Thymus (tissue), 11 donors: Measurements from ENCODE around the gene OSBPL10. TPM values are rescaled to one million over a fixed set of nuclear protein-coding genes. Genes with fewer than 3 reads are reported as not detected.

ENCODE experiments used
- DNase-seq, 9 donors: peaks; one replicate each; pipeline ENCODE4 v3.0.0-alpha.2; 2013; ENCODE audit warnings: low spot score in 9 of 9, low read depth in 6 of 9, missing footprints in 1 of 9
- H3K27ac ChIP-seq, 2 donors: one replicate each; pipeline ENCODE4 v1.5.1; 2013; ENCODE audit warnings: control low read depth in 1 of 2, low read depth in 1 of 2, low read length in 1 of 2, mild to moderate bottlenecking in 1 of 2, moderate library complexity in 1 of 2
- H3K27me3 ChIP-seq, 2 donors: one replicate each; pipeline ENCODE4 v1.5.1; 2013; ENCODE audit warnings: low read length in 1 of 2; ENCODE audit not compliant: control insufficient read depth in 2 of 2, insufficient read depth in 1 of 2
- H3K36me3 ChIP-seq, 2 donors: one replicate each; pipeline ENCODE4 v1.5.1; 2013; ENCODE audit warnings: low read length in 1 of 2, mild to moderate bottlenecking in 1 of 2, moderate library complexity in 1 of 2; ENCODE audit not compliant: control insufficient read depth in 2 of 2, insufficient read depth in 2 of 2
- H3K4me1 ChIP-seq, 2 donors: one replicate each; pipeline ENCODE4 v1.5.1; 2013; ENCODE audit warnings: low read length in 2 of 2; ENCODE audit not compliant: control insufficient read depth in 2 of 2, insufficient read depth in 2 of 2
- H3K4me3 ChIP-seq, 2 donors: one replicate each; pipeline ENCODE4 v1.5.1; 2013; ENCODE audit warnings: low read length in 2 of 2, control low read depth in 1 of 2, mild to moderate bottlenecking in 1 of 2
- H3K9me3 ChIP-seq, 2 donors: one replicate each; pipeline ENCODE4 v1.5.1; 2013; ENCODE audit warnings: low read length in 1 of 2, mild to moderate bottlenecking in 1 of 2; ENCODE audit not compliant: control insufficient read depth in 2 of 2, insufficient read depth in 1 of 2
- WGBS: extraction: QIAGEN DNeasy Blood & Tissue Kit; methylation state at CpG from one replicate; pipeline ENCODE4 v1.1.7; 2013; 5-methylcytosine and 5-hydroxymethylcytosine counted together
- polyA plus RNA-seq: library from polyadenylated mRNA; stranded (reverse); fragments of 200-250 nt; gene quantifications from one replicate; pipeline ENCODE4 v1.2.3, GENCODE V29; 2013
- total RNA-seq: library from RNA; stranded (reverse); fragments of 120-200 nt; gene quantifications from one replicate; pipeline ENCODE4 v1.2.4, GENCODE V29; 2013
- donor health status: healthy.

Gene OSBPL10
- total and polyA plus RNA-seq, 2 donors, result 1.4 to 2.1 TPM

DNA sequence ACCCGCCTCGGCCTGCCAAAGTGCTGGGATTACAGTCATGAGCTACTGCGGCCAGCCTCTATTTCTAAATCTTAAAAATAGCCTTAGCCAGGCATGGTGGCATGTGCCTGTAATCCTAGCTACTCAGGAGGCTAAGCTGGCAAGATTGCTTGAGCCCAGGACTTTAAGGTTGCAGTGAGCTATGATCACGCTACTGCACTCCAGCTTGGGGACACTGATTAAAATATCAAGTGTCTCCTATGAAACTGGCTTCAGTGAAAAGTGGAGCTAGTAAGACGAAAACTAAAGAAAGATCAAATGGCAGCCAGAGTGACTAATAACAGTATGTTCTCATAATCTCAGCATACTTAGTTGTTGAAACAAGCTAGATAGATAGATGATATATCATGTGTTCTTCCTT lies 335.8 kb downstream of the OSBPL10 start:
- H3K9me3 ChIP-seq, result peaks cover 2 to 22% of the 10 kb centered on the region in 2 donors
- H3K27ac ChIP-seq, result no peak overlapping the region
- no peaks in the 10 kb centered on the region for H3K4me1 ChIP-seq
- WGBS, result 97% methylated on average over 5 of the region's 5 CpGs
- H3K27me3 ChIP-seq, result no peaks in the 10 kb centered on the region
- peaks cover 16% of the 10 kb centered on the region in 2 donors for H3K36me3 ChIP-seq
- no peak for DNase-seq
- H3K4me3 ChIP-seq, result no peak overlapping the region

DNA sequence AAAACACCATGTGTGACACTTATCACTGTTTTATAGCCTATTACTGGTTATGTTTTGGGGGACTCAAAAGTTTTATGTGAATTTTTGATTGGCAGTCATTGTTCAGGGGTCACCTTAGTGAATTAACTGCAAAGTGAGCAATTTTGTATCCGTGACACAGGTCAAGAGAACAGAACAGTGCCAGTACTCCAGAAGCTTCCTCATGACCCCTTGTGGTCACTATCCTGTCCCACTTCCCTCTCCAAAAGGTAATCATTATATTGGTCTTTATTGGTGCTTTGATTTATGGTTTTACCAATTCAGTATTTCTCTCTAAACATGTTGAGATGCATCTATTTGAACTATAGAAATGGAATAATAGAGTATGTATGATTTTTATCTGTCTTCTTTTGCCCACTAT lies 341.2 kb downstream of the OSBPL10 start:
- no peak for DNase-seq
- 93% methylated on average over 1 of the region's 1 CpG for WGBS
- H3K27ac ChIP-seq, result no peak overlapping the region

DNA sequence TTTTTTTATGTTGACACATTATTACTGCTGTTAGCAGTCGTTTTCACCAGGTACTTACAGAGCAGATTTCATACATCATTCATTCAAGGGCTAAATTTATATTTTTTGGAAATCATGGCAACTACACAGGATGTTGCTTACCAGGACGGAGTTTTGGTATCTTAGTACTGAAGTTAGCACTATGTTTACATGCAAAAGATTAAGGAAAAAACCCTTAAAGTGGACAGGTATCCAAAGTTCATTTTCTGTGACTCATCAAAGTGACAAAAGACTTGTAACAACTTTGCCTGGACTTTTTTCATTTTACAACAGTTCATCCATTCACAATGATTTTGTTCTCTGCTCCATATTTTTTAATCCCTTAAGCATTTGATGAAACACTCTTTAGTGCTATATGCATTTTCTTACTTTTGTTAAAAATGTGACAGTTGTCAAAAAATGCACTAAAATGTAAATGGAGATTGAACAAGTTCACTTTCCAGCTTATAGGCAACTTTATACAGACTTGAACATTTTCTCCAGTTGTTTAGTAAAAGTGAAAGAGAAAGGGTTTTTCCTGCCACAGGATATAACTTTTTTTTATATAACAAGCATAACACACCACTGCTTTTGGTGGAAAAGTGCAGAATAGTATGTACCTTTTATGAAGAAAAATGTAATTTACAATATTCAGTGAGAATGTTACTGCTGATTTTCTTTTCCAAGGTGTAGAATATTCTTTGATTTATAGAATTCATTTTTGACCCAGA lies 344.2 kb downstream of the OSBPL10 start:
- H3K4me1 ChIP-seq, result no peaks in the 10 kb centered on the region
- no peaks in the 10 kb centered on the region for H3K9me3 ChIP-seq
- no peak overlapping the region for H3K4me3 ChIP-seq
- DNase-seq, result peak in 2 of 9 donors; percentile 10 to 38
- H3K27ac ChIP-seq, result peak overlapping the region in 1 of 2 donors; percentile 10
- 46% methylated on average over 2 of the region's 2 CpGs for WGBS
- peaks cover 0 to 22% of the 10 kb centered on the region in 2 donors for H3K36me3 ChIP-seq
- H3K27me3 ChIP-seq, result no peaks in the 10 kb centered on the region

More for the DNA sequence above, 341.2 kb downstream of the OSBPL10 start:
- no peaks in the 10 kb centered on the region for H3K27me3 ChIP-seq
- H3K4me1 ChIP-seq, result no peaks in the 10 kb centered on the region
- peaks cover 0 to 5% of the 10 kb centered on the region in 2 donors for H3K36me3 ChIP-seq
- H3K9me3 ChIP-seq, result no peaks in the 10 kb centered on the region
- no peak overlapping the region for H3K4me3 ChIP-seq

DNA sequence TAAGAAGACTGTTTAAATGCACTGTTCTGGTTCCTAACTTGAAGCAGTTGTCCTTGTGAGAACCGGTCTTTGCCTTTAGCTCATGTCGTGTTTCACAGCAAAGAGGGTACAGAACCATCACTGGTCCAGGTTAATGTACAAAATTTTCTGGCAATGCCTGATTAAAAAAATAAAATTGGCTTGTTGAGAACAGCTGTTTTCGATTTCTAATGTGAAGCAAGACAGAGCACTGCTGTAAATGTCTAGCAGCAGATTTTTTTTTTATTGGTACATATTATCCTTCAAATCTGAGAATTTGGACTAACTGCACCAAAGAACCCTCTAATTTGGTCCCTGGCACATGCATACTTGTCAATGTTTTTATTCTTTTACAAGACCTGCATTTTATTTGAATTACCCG lies 345.0 kb downstream of the OSBPL10 start:
- no peak for DNase-seq
- Histone ChIP-seq H3K9me3 (no peaks in the 10 kb centered on the region), H3K27ac (no peak overlapping the region), H3K27me3 (no peaks in the 10 kb centered on the region), H3K36me3 (peaks cover 0 to 30% of the 10 kb centered on the region in 2 donors), H3K4me3 (no peak overlapping the region), H3K4me1 (no peaks in the 10 kb centered on the region)
- 94% methylated on average over 4 of the region's 4 CpGs for WGBS

DNA sequence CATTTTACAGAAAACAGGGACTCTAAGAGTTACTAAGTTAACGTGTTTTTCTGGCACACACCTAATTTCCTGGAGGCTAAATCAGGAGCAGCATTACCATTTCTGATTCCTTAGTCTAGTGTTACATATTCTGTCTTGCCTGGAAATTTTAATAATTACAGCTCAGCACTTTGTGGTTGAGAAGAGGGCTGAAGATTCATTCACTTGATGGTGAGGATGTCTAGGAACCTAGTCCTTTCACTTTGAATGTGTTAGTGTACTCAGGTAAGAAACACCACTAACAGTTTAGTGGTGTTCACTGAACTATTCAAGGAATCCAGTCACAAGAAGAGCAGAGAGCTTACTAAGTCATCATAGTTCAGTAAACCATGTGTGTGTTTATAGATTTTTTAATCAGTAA lies 345.5 kb downstream of the OSBPL10 start:
- Histone ChIP-seq H3K27me3 (no peaks in the 10 kb centered on the region), H3K27ac (no peak overlapping the region), H3K36me3 (peaks cover 2 to 33% of the 10 kb centered on the region in 2 donors), H3K4me3 (no peak overlapping the region), H3K4me1 (no peaks in the 10 kb centered on the region), H3K9me3 (no peaks in the 10 kb centered on the region)
- 83% methylated on average over 1 of the region's 1 CpG for WGBS
- DNase-seq, result no peak

DNA sequence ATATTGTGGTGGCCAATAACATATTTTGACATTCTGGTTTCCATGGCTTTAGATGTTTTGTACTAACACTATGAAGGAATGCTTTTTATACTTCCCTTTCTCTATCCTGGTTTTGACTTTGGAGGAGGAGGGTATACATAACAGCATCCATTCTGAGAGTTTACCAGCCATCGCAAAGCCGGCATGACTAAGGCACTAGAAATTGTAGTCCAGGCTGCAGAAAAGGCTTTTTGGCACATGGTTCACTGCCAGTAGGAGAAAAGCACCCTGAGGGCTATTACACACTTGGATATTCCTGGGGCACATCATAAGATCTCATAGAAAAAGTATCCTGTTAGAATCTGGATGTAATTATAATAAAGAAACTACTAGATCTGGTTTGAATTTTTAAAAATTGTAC lies 346.6 kb downstream of the OSBPL10 start:
- Histone ChIP-seq H3K27ac (no peak overlapping the region), H3K36me3 (peaks cover 2 to 43% of the 10 kb centered on the region in 2 donors), H3K4me3 (no peak overlapping the region), H3K4me1 (no peaks in the 10 kb centered on the region), H3K9me3 (no peaks in the 10 kb centered on the region), H3K27me3 (no peaks in the 10 kb centered on the region)
- DNase-seq, result no peak
- 97% methylated on average over 2 of the region's 2 CpGs for WGBS

DNA sequence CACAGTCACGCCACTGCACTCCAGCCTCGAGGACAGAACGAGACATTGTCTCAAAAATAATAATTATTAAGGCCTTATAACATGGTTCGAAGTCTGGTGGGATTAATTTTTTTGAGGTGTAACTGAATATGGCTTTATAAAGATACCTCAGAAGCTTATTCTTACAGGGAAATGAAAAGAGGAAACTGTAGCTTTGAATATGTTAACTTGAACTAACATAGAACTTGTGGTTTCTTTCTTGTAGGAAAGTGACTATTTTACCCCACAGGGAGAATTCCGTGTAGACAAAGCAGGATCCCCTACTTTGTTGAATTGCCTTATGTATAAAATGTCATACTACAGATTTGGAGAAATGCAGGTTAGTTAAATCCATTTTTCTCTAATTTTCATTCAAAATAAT lies 352.0 kb downstream of the OSBPL10 start:
- Histone ChIP-seq H3K4me3 (no peak overlapping the region), H3K4me1 (no peaks in the 10 kb centered on the region), H3K36me3 (peaks cover 10 to 70% of the 10 kb centered on the region in 2 donors), H3K9me3 (no peaks in the 10 kb centered on the region), H3K27ac (no peak overlapping the region), H3K27me3 (no peaks in the 10 kb centered on the region)
- DNase-seq, result peak in 1 of 9 donors; percentile 5
- 52% methylated on average over 5 of the region's 5 CpGs for WGBS

DNA sequence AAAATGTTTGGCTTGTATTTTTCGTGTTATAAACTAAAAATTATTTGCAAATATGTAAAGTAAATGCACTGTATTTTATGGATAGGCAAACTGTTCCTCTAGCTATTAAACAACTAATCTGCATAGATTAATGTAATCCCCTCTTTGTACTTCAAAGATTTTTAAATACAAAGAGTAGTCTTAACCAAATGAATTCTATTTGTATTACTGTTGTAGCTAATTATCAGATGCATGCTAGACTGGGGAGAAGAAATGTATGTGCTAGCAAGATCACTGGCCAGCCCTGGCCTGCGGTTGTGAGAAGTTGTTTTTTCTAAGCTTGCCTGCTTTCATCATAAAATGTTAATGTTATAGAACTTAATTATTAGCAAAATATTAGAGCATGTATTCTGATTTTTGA lies 355.7 kb downstream of the OSBPL10 start:
- Histone ChIP-seq H3K27me3 (no peaks in the 10 kb centered on the region), H3K4me1 (no peaks in the 10 kb centered on the region), H3K4me3 (no peak overlapping the region), H3K27ac (no peak overlapping the region), H3K36me3 (peaks cover 11 to 73% of the 10 kb centered on the region in 2 donors), H3K9me3 (no peaks in the 10 kb centered on the region)
- no peak for DNase-seq
- WGBS, result 97% methylated on average over 2 of the region's 2 CpGs

DNA sequence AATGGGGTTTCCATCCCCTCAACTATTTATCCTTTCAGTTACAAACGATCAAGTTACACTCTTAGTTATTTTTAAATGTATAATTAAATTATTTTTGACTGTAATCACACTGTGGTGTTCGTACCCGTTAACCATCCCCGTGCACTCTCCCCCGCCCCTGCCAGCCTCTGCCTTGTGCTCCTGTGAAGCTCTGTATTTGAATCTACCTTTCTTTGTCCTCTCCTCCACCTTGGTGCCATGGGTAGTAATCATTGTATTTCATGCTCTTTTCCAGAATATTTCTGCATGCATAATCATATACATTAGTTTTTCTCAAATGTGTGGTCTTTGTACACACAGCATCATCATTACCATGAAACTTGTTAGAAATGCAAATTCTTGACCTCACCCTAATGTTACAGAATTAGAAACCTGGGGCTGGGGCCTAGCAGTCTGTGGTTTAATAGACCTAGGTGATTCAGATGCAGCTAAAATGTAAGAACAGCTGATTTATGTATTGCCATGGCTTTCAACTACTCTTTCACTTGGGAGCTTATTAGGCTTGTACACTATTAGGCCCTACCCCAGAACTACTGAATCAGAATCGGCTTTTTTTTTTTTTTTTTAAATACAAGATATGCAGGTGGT lies 356.9 kb downstream of the OSBPL10 start:
- Histone ChIP-seq H3K36me3 (peaks cover 11 to 63% of the 10 kb centered on the region in 2 donors), H3K4me3 (no peak overlapping the region), H3K27me3 (no peaks in the 10 kb centered on the region), H3K27ac (no peak overlapping the region), H3K4me1 (no peaks in the 10 kb centered on the region), H3K9me3 (no peaks in the 10 kb centered on the region)
- no peak for DNase-seq
- WGBS, result 98% methylated on average over 6 of the region's 6 CpGs
